Naive thymus-derived CD4-positive, alpha-beta T cell (primary cell): ENCODE measurements around the gene RFX1. TPM values are rescaled to one million over a fixed set of nuclear protein-coding genes. Genes with fewer than 3 reads are reported as not detected.

Source experiments
- ATAC-seq: fragments of 150-1000 bp; cut with Tn5 transposase; 2 replicates; pipeline ENCODE4 v1.10.0; 2021; ENCODE audit warnings: mild to moderate bottlenecking, moderate library complexity
- CTCF ChIA-PET: fragments of 350-600 bp; sonication (Branson Sonifier 250); formaldehyde crosslinking; loops from one replicate; lab custom pipeline; 2021; ENCODE audit warnings: antibody characterized with exemption; lab: Charles Lee
- POLR2A ChIA-PET: fragments of 350-600 bp; sonication (Branson Sonifier 250); formaldehyde crosslinking; loops from one replicate; lab custom pipeline; 2021; ENCODE audit warnings: antibody characterized with exemption, inconsistent platforms; lab: Charles Lee
- DNase-seq, 9 donors: peaks; one replicate each; pipeline versions ENCODE4 v3.0.0 to v3.0.0-alpha.2; 2020 to 2022; ENCODE audit warnings: mixed read lengths in 1 of 9
- H3K27ac ChIP-seq: one replicate; pipeline ENCODE4 v1.7.0; 2013; ENCODE audit warnings: mild to moderate bottlenecking, low read depth, low read length, moderate library complexity
- H3K27me3 ChIP-seq, 2 donors: one replicate each; pipeline ENCODE4 v1.7.0; 2013; ENCODE audit warnings: low read length in 2 of 2, mild to moderate bottlenecking in 2 of 2, moderate library complexity in 2 of 2; ENCODE audit not compliant: control insufficient read depth in 2 of 2, insufficient read depth in 2 of 2
- H3K36me3 ChIP-seq, 3 experiments: 1 replicate in 2 of 3; 2 replicates in 1 of 3; pipeline ENCODE4 v1.7.0; 2013; ENCODE audit warnings: low read length in 3 of 3, mild to moderate bottlenecking in 3 of 3, moderate library complexity in 1 of 3; ENCODE audit not compliant: insufficient read depth in 3 of 3, control insufficient read depth in 2 of 3
- H3K4me1 ChIP-seq, 2 donors: one replicate each; pipeline ENCODE4 v1.7.0; 2013; ENCODE audit warnings: low read length in 2 of 2, mild to moderate bottlenecking in 2 of 2, moderate library complexity in 1 of 2; ENCODE audit not compliant: control insufficient read depth in 2 of 2, insufficient read depth in 2 of 2
- H3K4me3 ChIP-seq: 2 replicates; pipeline ENCODE4 v1.7.0; 2013; ENCODE audit warnings: mild to moderate bottlenecking, low read length
- H3K9me3 ChIP-seq, 3 experiments: 1 replicate in 2 of 3; 2 replicates in 1 of 3; pipeline ENCODE4 v1.7.0; 2013; ENCODE audit warnings: low read length in 3 of 3; ENCODE audit not compliant: control insufficient read depth in 2 of 3
- H3K27ac Mint-ChIP-seq, 9 donors: one replicate each; pipeline ENCODE4 v1.8.0; 2020 to 2022; ENCODE audit warnings: mixed read lengths in 9 of 9, mild to moderate bottlenecking in 8 of 9, moderate library complexity in 5 of 9, inconsistent platforms in 2 of 9
- H3K27me3 Mint-ChIP-seq, 5 donors: one replicate each; pipeline ENCODE4 v1.8.0; 2021 to 2022; ENCODE audit warnings: mixed read lengths in 5 of 5, mild to moderate bottlenecking in 1 of 5
- H3K36me3 Mint-ChIP-seq, 5 donors: one replicate each; pipeline ENCODE4 v1.8.0; 2020 to 2022; ENCODE audit warnings: mixed read lengths in 5 of 5, mild to moderate bottlenecking in 3 of 5, inconsistent platforms in 1 of 5
- H3K4me1 Mint-ChIP-seq, 7 donors: one replicate each; pipeline ENCODE4 v1.8.0; 2020 to 2022; ENCODE audit warnings: mixed read lengths in 7 of 7, mild to moderate bottlenecking in 3 of 7, inconsistent platforms in 1 of 7
- H3K4me3 Mint-ChIP-seq, 10 donors: one replicate each; pipeline ENCODE4 v1.8.0; 2020 to 2022; ENCODE audit warnings: mild to moderate bottlenecking in 10 of 10, mixed read lengths in 10 of 10, moderate library complexity in 6 of 10, inconsistent platforms in 2 of 10
- H3K9me3 Mint-ChIP-seq, 11 donors: one replicate each; pipeline ENCODE4 v1.8.0; 2020 to 2022; ENCODE audit warnings: mixed read lengths in 11 of 11, mild to moderate bottlenecking in 4 of 11, inconsistent platforms in 1 of 11, moderate library complexity in 1 of 11
- intact Hi-C, 2 donors: fragments of 100-400 bp; cut with micrococcal nuclease; formaldehyde crosslinking; loops; one replicate each; pipeline ENCODE4 v1.15.1; 2023
- polyA plus RNA-seq, 2 donors: library from polyadenylated mRNA; unstranded; fragments of 300-500 nt; fragmentation: Illumina TruSeq; gene quantifications; one replicate each; pipeline ENCODE4 v1.2.3, GENCODE V29; 2021
- total RNA-seq, 6 experiments: library from RNA in 5 of 6; stranded (reverse) in 5 of 6; gene quantifications; 1 replicate in 5 of 6; 2 replicates in 1 of 6; pipeline ENCODE4 v1.2.3 and lab custom pipeline; 2021 to 2026

The RFX1 gene
- total and polyA plus RNA-seq, 7 experiments from 2014 or later, result 1.0 to 23.5 (median 17.6) TPM

DNA sequence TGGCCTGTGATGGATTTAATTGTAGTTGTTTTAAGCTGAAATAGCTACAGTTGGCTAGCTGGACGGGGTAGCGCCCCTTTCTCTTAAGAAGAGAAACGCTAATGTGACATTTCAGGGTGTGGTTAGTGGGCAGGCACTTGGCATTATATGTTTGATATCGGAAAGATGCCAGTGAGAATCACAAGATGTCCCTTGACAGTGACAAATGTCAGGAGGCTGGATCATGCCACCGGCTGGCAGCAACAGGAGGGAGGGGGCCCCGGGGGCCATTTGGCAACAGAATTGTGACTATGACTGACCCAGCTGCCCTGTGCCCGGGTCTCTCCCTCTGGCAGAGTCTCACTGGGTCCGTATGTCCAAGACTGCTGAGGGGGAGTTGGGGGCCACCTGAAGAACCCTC is 49.1 kb downstream of the RFX1 start:
- H3K4me3 ChIP-seq, result no peak overlapping the region
- no peaks in the 10 kb centered on the region for H3K9me3 Mint-ChIP-seq
- H3K4me3 Mint-ChIP-seq, result no peak overlapping the region
- ChIA-PET CTCF (interaction anchor here (0.6 to 1.2 kb wide), 3 partner anchors 19 to 52 kb away, joined by 3 to 4 read pairs (median 3); no protein-coding TSS in a partner anchor), POLR2A (interaction anchor here (0.8 to 1.0 kb wide), 2 partner anchors 48 to 85 kb away, joined by 5 read pairs; no protein-coding TSS in a partner anchor)
- H3K27me3 Mint-ChIP-seq, result no peaks in the 10 kb centered on the region
- no peaks in the 10 kb centered on the region for H3K27me3 ChIP-seq
- no peak for DNase-seq
- peaks cover 0 to 21% (median 5%) of the 10 kb centered on the region in 5 donors for H3K36me3 Mint-ChIP-seq
- H3K27ac ChIP-seq, result no peak overlapping the region
- H3K4me1 ChIP-seq, result peaks cover 11 to 13% of the 10 kb centered on the region in 2 donors
- H3K27ac Mint-ChIP-seq, result peak overlapping the region in 1 of 9 donors; percentile 54
- H3K9me3 ChIP-seq, result no peaks in the 10 kb centered on the region
- intact Hi-C loops, result no loop called here
- peaks cover 1 to 22% (median 15%) of the 10 kb centered on the region in 7 donors for H3K4me1 Mint-ChIP-seq
- no peak for ATAC-seq
- H3K36me3 ChIP-seq, result peaks cover 0 to 80% (median 0%) of the 10 kb centered on the region in 3 experiments

DNA sequence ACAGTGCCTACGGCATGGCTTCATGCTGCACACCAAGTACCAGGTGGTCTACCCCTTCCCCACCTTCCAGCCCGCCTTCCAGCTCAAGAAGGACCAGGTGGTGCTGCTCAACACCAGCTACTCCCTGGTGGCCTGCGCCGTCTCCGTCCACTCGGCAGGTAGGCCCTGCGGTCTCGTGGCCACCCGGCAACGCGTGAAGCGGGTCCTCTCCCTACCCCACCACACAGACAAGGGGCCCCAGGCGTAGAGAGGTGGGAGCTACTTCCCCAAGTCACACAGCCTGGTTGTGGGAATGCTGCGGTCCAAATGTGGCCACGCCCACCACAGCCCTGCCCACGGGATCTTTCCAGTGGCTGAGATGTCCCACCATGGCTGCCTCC is 49.8 kb downstream of the RFX1 start:
- Mint-ChIP-seq H3K27me3 (no peaks in the 10 kb centered on the region), H3K27ac (peak overlapping the region in 1 of 9 donors; percentile 25), H3K4me1 (peaks cover 5 to 28% (median 19%) of the 10 kb centered on the region in 7 donors), H3K9me3 (no peaks in the 10 kb centered on the region), H3K4me3 (peak overlapping the region in 1 of 10 donors; percentile 53), H3K36me3 (peaks cover 0 to 17% (median 2%) of the 10 kb centered on the region in 5 donors)
- ChIA-PET CTCF (interaction anchor here (1.2 kb wide), 2 partner anchors 20 to 30 kb away, joined by 3 read pairs; no protein-coding TSS in a partner anchor), POLR2A (interaction anchor here (0.6 to 6.3 kb wide), 5 partner anchors 29 to 93 kb away, joined by 4 to 59 read pairs (median 5); partner anchors contain the start of gene IL27RA)
- Histone ChIP-seq H3K27ac (no peak overlapping the region), H3K4me3 (no peak overlapping the region), H3K27me3 (no peaks in the 10 kb centered on the region), H3K36me3 (peaks cover 0 to 73% (median 0%) of the 10 kb centered on the region in 3 experiments), H3K9me3 (no peaks in the 10 kb centered on the region), H3K4me1 (peaks cover 13 to 17% of the 10 kb centered on the region in 2 donors)
- ATAC-seq (no peak), DNase-seq (no peak)
- intact Hi-C loops, result no loop called here

- Mint-ChIP-seq H3K27ac (no peak overlapping the region), H3K9me3 (no peaks in the 10 kb centered on the region), H3K4me1 (peaks cover 5 to 28% (median 19%) of the 10 kb centered on the region in 7 donors), H3K36me3 (peaks cover 0 to 16% (median 0%) of the 10 kb centered on the region in 5 donors), H3K4me3 (peak overlapping the region in 1 of 10 donors; percentile 38), H3K27me3 (no peaks in the 10 kb centered on the region)
- Histone ChIP-seq H3K36me3 (peaks cover 0 to 68% (median 0%) of the 10 kb centered on the region in 3 experiments), H3K4me3 (no peak overlapping the region), H3K4me1 (peaks cover 13 to 17% of the 10 kb centered on the region in 2 donors), H3K9me3 (no peaks in the 10 kb centered on the region), H3K27me3 (no peaks in the 10 kb centered on the region), H3K27ac (no peak overlapping the region)
- ATAC-seq (no peak), DNase-seq (no peak)
- intact Hi-C loops, result no loop called here
- ChIA-PET CTCF (interaction anchor here (1.2 kb wide), 1 partner anchor 31 kb away, joined by 3 read pairs; no protein-coding TSS in a partner anchor), POLR2A (interaction anchor here (1.0 to 6.3 kb wide), 4 partner anchors 15 to 75 kb away, joined by 3 to 59 read pairs (median 4); partner anchors contain the start of gene IL27RA)
Measured at GRCh38 chr19:13955662-13956364, 50.3 kb downstream of the RFX1 start.

GRCh38 chr19:13954185-13954584 is 51.9 kb downstream of the RFX1 start:
- intact Hi-C loops, result loop anchor here (5.0 kb wide), 2 partner anchors 93 to 163 kb away; partner anchors contain the start of gene PRKACA (in 1 of the 2)
- H3K4me1 ChIP-seq, result peaks cover 13 to 17% of the 10 kb centered on the region in 2 donors
- H3K9me3 ChIP-seq, result no peaks in the 10 kb centered on the region
- no peaks in the 10 kb centered on the region for H3K9me3 Mint-ChIP-seq
- no peak overlapping the region for H3K4me3 ChIP-seq
- H3K27me3 ChIP-seq, result no peaks in the 10 kb centered on the region
- H3K27ac ChIP-seq, result peak overlapping the region; percentile 1
- CTCF ChIA-PET, result no interaction called here
- no peak for ATAC-seq
- DNase-seq, result no peak
- H3K4me1 Mint-ChIP-seq, result peaks cover 5 to 28% (median 19%) of the 10 kb centered on the region in 7 donors
- H3K27me3 Mint-ChIP-seq, result no peaks in the 10 kb centered on the region
- peak overlapping the region; percentile 23 to 94 (median 84) for H3K4me3 Mint-ChIP-seq
- H3K27ac Mint-ChIP-seq, result peak overlapping the region in 5 of 9 donors; percentile 21 to 91 (median 71)
- POLR2A ChIA-PET, result interaction anchor here (0.6 to 6.3 kb wide), 7 partner anchors 32 to 77 kb away, joined by 3 to 59 read pairs (median 15); partner anchors contain the start of genes IL27RA and RFX1
- peaks cover 0 to 16% (median 0%) of the 10 kb centered on the region in 5 donors for H3K36me3 Mint-ChIP-seq
- peaks cover 0 to 54% (median 0%) of the 10 kb centered on the region in 3 experiments for H3K36me3 ChIP-seq

DNA sequence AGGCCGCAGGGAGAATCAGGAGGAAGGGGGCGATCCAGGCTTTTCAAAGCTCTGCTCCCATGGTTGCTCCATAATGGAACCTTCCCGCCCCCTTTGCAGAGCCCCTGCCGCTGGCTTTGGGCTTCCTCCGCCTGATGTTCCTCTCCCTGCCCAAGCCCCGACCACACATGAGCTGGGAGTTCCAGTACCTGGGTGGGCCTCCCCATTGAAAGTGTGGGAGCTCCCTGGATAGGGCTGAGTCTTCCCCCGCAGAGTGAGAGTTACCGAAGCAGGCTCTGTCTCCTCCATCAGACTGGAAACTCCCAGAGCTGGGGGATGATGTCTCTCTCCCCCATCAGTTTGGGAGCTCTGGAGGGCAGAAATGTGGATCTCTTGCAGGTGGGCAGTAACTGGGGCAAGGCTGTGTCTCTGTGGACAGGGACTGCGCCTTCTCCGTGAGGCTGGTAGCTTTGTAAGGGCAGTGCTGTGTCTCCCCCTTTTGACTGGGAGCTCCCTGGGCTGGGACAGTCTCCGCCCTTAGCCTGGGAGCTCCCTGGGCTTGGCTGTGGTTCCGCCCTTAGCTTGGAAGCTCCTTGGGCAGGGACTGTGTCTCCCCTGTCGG is 53.1 kb downstream of the RFX1 start:
- Histone ChIP-seq H3K4me3 (peak overlapping the region; percentile 75), H3K27ac (peak overlapping the region; percentile 90), H3K36me3 (peaks cover 0 to 42% (median 0%) of the 10 kb centered on the region in 3 experiments), H3K27me3 (no peaks in the 10 kb centered on the region), H3K9me3 (no peaks in the 10 kb centered on the region), H3K4me1 (peaks cover 13 to 17% of the 10 kb centered on the region in 2 donors)
- DNase-seq (no peak), ATAC-seq (no peak)
- H3K4me1 Mint-ChIP-seq, result peaks cover 5 to 24% (median 19%) of the 10 kb centered on the region in 7 donors
- H3K9me3 Mint-ChIP-seq, result no peaks in the 10 kb centered on the region
- peak overlapping the region in 8 of 9 donors; percentile 67 to 91 (median 82) for H3K27ac Mint-ChIP-seq
- intact Hi-C loops, result loop anchor here (1.0 to 5.0 kb wide), 12 partner anchors 33 to 183 kb away; partner anchors contain the start of genes BRME1 (in 2 of the 2), CC2D1A (in 2 of the 2), RFX1 (in 2 of the 2) and ASF1B (in 1 of the 2)
- ChIA-PET POLR2A (interaction anchor here (0.6 to 6.3 kb wide), 14 partner anchors 9 to 116 kb away, joined by 3 to 59 read pairs (median 5); partner anchors contain the start of genes BRME1, CC2D1A, IL27RA and RFX1), CTCF (interaction anchor here (0.8 to 2.8 kb wide), 5 partner anchors 29 to 95 kb away, joined by 3 to 9 read pairs (median 5); partner anchors contain the start of gene IL27RA)
- H3K4me3 Mint-ChIP-seq, result peak overlapping the region; percentile 74 to 94 (median 86)
- peaks cover 0 to 10% (median 0%) of the 10 kb centered on the region in 5 donors for H3K36me3 Mint-ChIP-seq
- no peaks in the 10 kb centered on the region for H3K27me3 Mint-ChIP-seq
